DND-41 (cell line): Measurements from ENCODE around the gene DNASE1L3.

Experiments
- ATAC-seq: fragments of 200-7000 bp; cut with Tn5 transposase; 3 replicates; pipeline ENCODE4 v1.9.1; 2021; ENCODE audit warnings: low read depth; ENCODE audit not compliant: insufficient read depth
- DNase-seq: peaks from one replicate; pipeline ENCODE4 v3.0.0-alpha.2; 2020
- H2AFZ ChIP-seq: 2 replicates; pipeline ENCODE4 v1.6.0; 2012; ENCODE audit warnings: low read depth, low read length
- H3K27ac ChIP-seq: 2 replicates; pipeline ENCODE4 v1.5.1; 2012; ENCODE audit warnings: low read length, inconsistent platforms
- H3K27me3 ChIP-seq: fragments of 200-600 bp; sonication (generic); 2 replicates; pipeline ENCODE4 v1.6.0; 2012; ENCODE audit warnings: low read length, mild to moderate bottlenecking, inconsistent platforms; ENCODE audit not compliant: insufficient read depth, poor library complexity
- H3K36me3 ChIP-seq: 2 replicates; pipeline ENCODE4 v1.5.1; 2012; ENCODE audit warnings: low read length, inconsistent platforms; ENCODE audit not compliant: insufficient read depth
- H3K4me1 ChIP-seq: 2 replicates; pipeline ENCODE4 v1.5.1; 2012; ENCODE audit warnings: mild to moderate bottlenecking, low read length; ENCODE audit not compliant: insufficient read depth
- H3K4me2 ChIP-seq: 2 replicates; pipeline ENCODE4 v1.6.0; 2012; ENCODE audit warnings: mild to moderate bottlenecking, moderate library complexity, low read length, inconsistent platforms; ENCODE audit not compliant: insufficient read depth
- H3K4me3 ChIP-seq, 2 experiments: fragments of 200-600 bp in 1 of 2; shearing (Covaris generic) in 1 of 2; 2 replicates each; pipeline ENCODE4 v1.5.1; 2012 to 2016; ENCODE audit warnings: inconsistent platforms in 2 of 2, low read length in 2 of 2, mild to moderate bottlenecking in 2 of 2, low read depth in 1 of 2, moderate library complexity in 1 of 2
- H3K79me2 ChIP-seq: 2 replicates; pipeline ENCODE4 v1.6.0; 2012; ENCODE audit warnings: low read length, inconsistent platforms; ENCODE audit not compliant: insufficient read depth
- H3K9ac ChIP-seq: 2 replicates; pipeline ENCODE4 v1.6.0; 2012; ENCODE audit warnings: low read depth, mild to moderate bottlenecking, inconsistent platforms, low read length, moderate library complexity
- H3K9me3 ChIP-seq: 2 replicates; pipeline ENCODE4 v1.5.1; 2012; ENCODE audit warnings: low read length, moderate library complexity, mild to moderate bottlenecking, inconsistent platforms; ENCODE audit not compliant: insufficient read depth, severe bottlenecking
- H4K20me1 ChIP-seq: 2 replicates; pipeline ENCODE4 v1.6.0; 2012; ENCODE audit warnings: low read length; ENCODE audit not compliant: insufficient read depth
- EZH2 ChIP-seq: IDR thresholded peaks from 3 replicates; pipeline ENCODE4 v1.6.1; 2012; ENCODE audit warnings: borderline replicate concordance, low read depth, mild to moderate bottlenecking, moderate library complexity, low read length, inconsistent platforms; ENCODE audit not compliant: severe bottlenecking
- TF ChIP-seq, protein P1 (sequence below): IDR thresholded peaks from 2 replicates; pipeline ENCODE4 v1.5.1; 2012; ENCODE audit warnings: borderline replicate concordance, low read length, moderate library complexity, mild to moderate bottlenecking; ENCODE audit not compliant: poor library complexity, severe bottlenecking; ENCODE audit errors: extremely low read depth

The DNASE1L3 gene

GRCh38 chr3:58250093-58250707 is 39.4 kb upstream of the DNASE1L3 start:
- no peak overlapping the region for H3K27ac ChIP-seq
- H3K4me2 ChIP-seq, result no peak overlapping the region
- DNase-seq (no peak), ATAC-seq (no peak)
- H3K4me3 ChIP-seq, result no peak overlapping the region
- no peaks in the 10 kb centered on the region for H3K36me3 ChIP-seq
- H3K4me1 ChIP-seq, result no peaks in the 10 kb centered on the region
- TF ChIP-seq, protein P1, sequence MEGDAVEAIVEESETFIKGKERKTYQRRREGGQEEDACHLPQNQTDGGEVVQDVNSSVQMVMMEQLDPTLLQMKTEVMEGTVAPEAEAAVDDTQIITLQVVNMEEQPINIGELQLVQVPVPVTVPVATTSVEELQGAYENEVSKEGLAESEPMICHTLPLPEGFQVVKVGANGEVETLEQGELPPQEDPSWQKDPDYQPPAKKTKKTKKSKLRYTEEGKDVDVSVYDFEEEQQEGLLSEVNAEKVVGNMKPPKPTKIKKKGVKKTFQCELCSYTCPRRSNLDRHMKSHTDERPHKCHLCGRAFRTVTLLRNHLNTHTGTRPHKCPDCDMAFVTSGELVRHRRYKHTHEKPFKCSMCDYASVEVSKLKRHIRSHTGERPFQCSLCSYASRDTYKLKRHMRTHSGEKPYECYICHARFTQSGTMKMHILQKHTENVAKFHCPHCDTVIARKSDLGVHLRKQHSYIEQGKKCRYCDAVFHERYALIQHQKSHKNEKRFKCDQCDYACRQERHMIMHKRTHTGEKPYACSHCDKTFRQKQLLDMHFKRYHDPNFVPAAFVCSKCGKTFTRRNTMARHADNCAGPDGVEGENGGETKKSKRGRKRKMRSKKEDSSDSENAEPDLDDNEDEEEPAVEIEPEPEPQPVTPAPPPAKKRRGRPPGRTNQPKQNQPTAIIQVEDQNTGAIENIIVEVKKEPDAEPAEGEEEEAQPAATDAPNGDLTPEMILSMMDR, result no peak
- no peak for TF ChIP-seq EZH2
- no peaks in the 10 kb centered on the region for H3K79me2 ChIP-seq
- H3K27me3 ChIP-seq, result no peaks in the 10 kb centered on the region
- H3K9ac ChIP-seq, result no peak overlapping the region
- no peaks in the 10 kb centered on the region for H3K9me3 ChIP-seq
- H4K20me1 ChIP-seq, result peaks cover 3% of the 10 kb centered on the region; the same call in 1 of the 2 replicates
- no peak overlapping the region for H2AFZ ChIP-seq

DNA sequence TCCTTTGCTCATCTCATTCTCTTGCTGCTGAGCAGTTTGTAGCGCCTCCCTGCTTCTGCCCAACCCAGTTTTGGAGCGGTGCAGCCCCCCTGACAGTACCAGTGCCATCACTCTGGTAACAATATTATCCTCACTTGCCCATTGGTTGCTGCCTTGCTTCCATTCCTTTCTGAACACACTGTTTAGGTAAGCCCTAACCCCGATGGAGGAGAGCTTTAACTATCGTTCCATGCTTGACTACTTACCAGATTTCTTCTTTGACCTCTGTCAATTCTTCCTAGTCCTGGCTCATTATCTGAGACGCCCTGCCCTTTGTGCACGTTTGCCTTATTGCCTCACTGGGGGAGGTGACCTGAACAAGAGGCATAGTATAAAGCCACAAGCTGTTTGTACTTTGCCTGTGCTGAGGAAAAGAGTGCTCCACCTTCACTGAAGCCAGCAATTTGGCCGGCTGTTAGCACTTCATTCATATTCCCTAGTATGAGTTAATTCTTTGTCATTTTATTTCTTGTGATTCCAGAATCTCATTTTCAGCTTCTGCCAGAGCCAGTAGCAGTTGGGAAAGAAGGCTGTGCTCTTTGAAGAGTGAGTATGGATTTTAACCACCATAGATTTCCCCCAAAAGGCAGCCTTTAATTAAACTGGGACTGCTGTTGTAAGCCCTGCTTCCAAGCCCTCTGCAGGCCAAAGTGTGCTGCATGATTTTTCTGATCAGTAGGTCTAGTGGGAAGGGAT is 38.8 kb upstream of the DNASE1L3 start:
- H3K4me2 ChIP-seq, result no peak overlapping the region
- no peak overlapping the region for H3K9ac ChIP-seq
- H3K79me2 ChIP-seq, result no peaks in the 10 kb centered on the region
- no peak for TF ChIP-seq EZH2
- TF ChIP-seq, protein P1, result no peak
- H3K27ac ChIP-seq, result no peak overlapping the region
- no peaks in the 10 kb centered on the region for H3K36me3 ChIP-seq
- H3K27me3 ChIP-seq, result no peaks in the 10 kb centered on the region
- DNase-seq, result no peak
- H3K4me1 ChIP-seq, result no peaks in the 10 kb centered on the region
- no peak for ATAC-seq
- H4K20me1 ChIP-seq, result peaks cover 3% of the 10 kb centered on the region; the same call in 1 of the 2 replicates
- no peak overlapping the region for H2AFZ ChIP-seq
- H3K9me3 ChIP-seq, result no peaks in the 10 kb centered on the region
- H3K4me3 ChIP-seq, result no peak overlapping the region

- Histone ChIP-seq H3K36me3 (no peaks in the 10 kb centered on the region), H3K9ac (no peak overlapping the region), H2AFZ (no peak overlapping the region), H3K4me2 (no peak overlapping the region), H3K27me3 (no peaks in the 10 kb centered on the region), H3K9me3 (no peaks in the 10 kb centered on the region), H3K79me2 (no peaks in the 10 kb centered on the region), H3K4me3 (no peak overlapping the region), H4K20me1 (peaks cover 10% of the 10 kb centered on the region; the same call in 1 of the 2 replicates), H3K4me1 (no peaks in the 10 kb centered on the region), H3K27ac (no peak overlapping the region)
- no peak for ATAC-seq
- DNase-seq, result no peak
- TF ChIP-seq EZH2, result no peak
- TF ChIP-seq, protein P1, result no peak
Measured at GRCh38 chr3:58246148-58247047, 35.6 kb upstream of the DNASE1L3 start.
